ENCODE measurements around the gene PREPL.

Gene PREPL

GRCh38 chr2:44295633-44296359 is 65.5 kb downstream of the PREPL start:
- H3K36me3 ChIP-seq (ENCODE audit: control insufficient read depth, insufficient read depth, low read length), result no peaks in the 10 kb centered on the region
- H3K27ac ChIP-seq (ENCODE audit: low read depth, low read length), result no peak overlapping the region
- no peak overlapping the region for H3K4me3 ChIP-seq (ENCODE audit: low read depth, low read length)
- H3K27me3 ChIP-seq (ENCODE audit: control insufficient read depth, insufficient read depth, low read length), result no peaks in the 10 kb centered on the region
- H3K4me1 ChIP-seq (ENCODE audit: control insufficient read depth, insufficient read depth, low read length), result peaks cover 19% of the 10 kb centered on the region
- no peak overlapping the region for H3K9ac ChIP-seq (ENCODE audit: low read depth, low read length)
- H3K9me3 ChIP-seq (ENCODE audit: control insufficient read depth, insufficient read depth, low read length), result no peaks in the 10 kb centered on the region

- Histone ChIP-seq H3K36me3 (ENCODE audit: control insufficient read depth, insufficient read depth, low read length) (no peaks in the 10 kb centered on the region), H3K4me3 (ENCODE audit: low read depth, low read length) (no peak overlapping the region), H3K9me3 (ENCODE audit: control insufficient read depth, insufficient read depth, low read length) (no peaks in the 10 kb centered on the region), H3K4me1 (ENCODE audit: control insufficient read depth, insufficient read depth, low read length) (peaks cover 23% of the 10 kb centered on the region), H3K27me3 (ENCODE audit: control insufficient read depth, insufficient read depth, low read length) (no peaks in the 10 kb centered on the region), H3K9ac (ENCODE audit: low read depth, low read length) (no peak overlapping the region), H3K27ac (ENCODE audit: low read depth, low read length) (no peak overlapping the region)
Measured at GRCh38 chr2:44295113-44295512, 66.2 kb downstream of the PREPL start.

GRCh38 chr2:44291281-44292248 is 69.7 kb downstream of the PREPL start:
- Histone ChIP-seq H3K27me3 (ENCODE audit: control insufficient read depth, insufficient read depth, low read length) (no peaks in the 10 kb centered on the region), H3K36me3 (ENCODE audit: control insufficient read depth, insufficient read depth, low read length) (no peaks in the 10 kb centered on the region), H3K4me3 (ENCODE audit: low read depth, low read length) (no peak overlapping the region), H3K4me1 (ENCODE audit: control insufficient read depth, insufficient read depth, low read length) (peaks cover 21% of the 10 kb centered on the region), H3K9me3 (ENCODE audit: control insufficient read depth, insufficient read depth, low read length) (no peaks in the 10 kb centered on the region), H3K27ac (ENCODE audit: low read depth, low read length) (peak overlapping the region; percentile 16), H3K9ac (ENCODE audit: low read depth, low read length) (no peak overlapping the region)

GRCh38 chr2:44290261-44290660 is 71.0 kb downstream of the PREPL start:
- Histone ChIP-seq H3K9ac (ENCODE audit: low read depth, low read length) (no peak overlapping the region), H3K36me3 (ENCODE audit: control insufficient read depth, insufficient read depth, low read length) (no peaks in the 10 kb centered on the region), H3K4me3 (ENCODE audit: low read depth, low read length) (no peak overlapping the region), H3K9me3 (ENCODE audit: control insufficient read depth, insufficient read depth, low read length) (no peaks in the 10 kb centered on the region), H3K4me1 (ENCODE audit: control insufficient read depth, insufficient read depth, low read length) (peaks cover 18% of the 10 kb centered on the region), H3K27ac (ENCODE audit: low read depth, low read length) (peak overlapping the region; percentile 46), H3K27me3 (ENCODE audit: control insufficient read depth, insufficient read depth, low read length) (no peaks in the 10 kb centered on the region)

GRCh38 chr2:44286884-44287638 is 74.2 kb downstream of the PREPL start:
- H3K27me3 ChIP-seq (ENCODE audit: control insufficient read depth, insufficient read depth, low read length), result no peaks in the 10 kb centered on the region
- H3K9me3 ChIP-seq (ENCODE audit: control insufficient read depth, insufficient read depth, low read length), result no peaks in the 10 kb centered on the region
- H3K4me3 ChIP-seq (ENCODE audit: low read depth, low read length), result no peak overlapping the region
- no peak overlapping the region for H3K27ac ChIP-seq (ENCODE audit: low read depth, low read length)
- H3K9ac ChIP-seq (ENCODE audit: low read depth, low read length), result no peak overlapping the region
- no peaks in the 10 kb centered on the region for H3K36me3 ChIP-seq (ENCODE audit: control insufficient read depth, insufficient read depth, low read length)
- peaks cover 18% of the 10 kb centered on the region for H3K4me1 ChIP-seq (ENCODE audit: control insufficient read depth, insufficient read depth, low read length)

- H3K9me3 ChIP-seq (ENCODE audit: control insufficient read depth, insufficient read depth, low read length), result no peaks in the 10 kb centered on the region
- peaks cover 10% of the 10 kb centered on the region; the same call in 1 of the 2 replicates for H3K4me1 ChIP-seq (ENCODE audit: control insufficient read depth, insufficient read depth, low read length)
- H3K27me3 ChIP-seq (ENCODE audit: control insufficient read depth, insufficient read depth, low read length), result no peaks in the 10 kb centered on the region
- H3K36me3 ChIP-seq (ENCODE audit: control insufficient read depth, insufficient read depth, low read length), result no peaks in the 10 kb centered on the region
- no peak overlapping the region for H3K4me3 ChIP-seq (ENCODE audit: low read depth, low read length)
- no peak overlapping the region for H3K27ac ChIP-seq (ENCODE audit: low read depth, low read length)
- no peak overlapping the region for H3K9ac ChIP-seq (ENCODE audit: low read depth, low read length)
Measured at GRCh38 chr2:44286119-44286883, 75.0 kb downstream of the PREPL start.

GRCh38 chr2:44285174-44285573 is 76.1 kb downstream of the PREPL start:
- Histone ChIP-seq H3K9ac (ENCODE audit: low read depth, low read length) (no peak overlapping the region), H3K4me1 (ENCODE audit: control insufficient read depth, insufficient read depth, low read length) (0 out of 2 replicates have a peak, but pooled peaks cover 1% of the 10 kb centered on the region), H3K36me3 (ENCODE audit: control insufficient read depth, insufficient read depth, low read length) (no peaks in the 10 kb centered on the region), H3K4me3 (ENCODE audit: low read depth, low read length) (no peak overlapping the region), H3K27ac (ENCODE audit: low read depth, low read length) (no peak overlapping the region), H3K9me3 (ENCODE audit: control insufficient read depth, insufficient read depth, low read length) (no peaks in the 10 kb centered on the region), H3K27me3 (ENCODE audit: control insufficient read depth, insufficient read depth, low read length) (no peaks in the 10 kb centered on the region)

GRCh38 chr2:44283116-44283666 is 78.1 kb downstream of the PREPL start:
- H3K36me3 ChIP-seq (ENCODE audit: control insufficient read depth, insufficient read depth, low read length), result no peaks in the 10 kb centered on the region
- no peak overlapping the region for H3K9ac ChIP-seq (ENCODE audit: low read depth, low read length)
- H3K4me3 ChIP-seq (ENCODE audit: low read depth, low read length), result no peak overlapping the region
- no peaks in the 10 kb centered on the region for H3K27me3 ChIP-seq (ENCODE audit: control insufficient read depth, insufficient read depth, low read length)
- H3K27ac ChIP-seq (ENCODE audit: low read depth, low read length), result no peak overlapping the region
- H3K4me1 ChIP-seq (ENCODE audit: control insufficient read depth, insufficient read depth, low read length), result no peaks in the 10 kb centered on the region
- no peaks in the 10 kb centered on the region for H3K9me3 ChIP-seq (ENCODE audit: control insufficient read depth, insufficient read depth, low read length)

GRCh38 chr2:44280869-44281268 is 80.4 kb downstream of the PREPL start:
- Histone ChIP-seq H3K9ac (ENCODE audit: low read depth, low read length) (no peak overlapping the region), H3K4me1 (ENCODE audit: control insufficient read depth, insufficient read depth, low read length) (no peaks in the 10 kb centered on the region), H3K27ac (ENCODE audit: low read depth, low read length) (no peak overlapping the region), H3K27me3 (ENCODE audit: control insufficient read depth, insufficient read depth, low read length) (no peaks in the 10 kb centered on the region), H3K36me3 (ENCODE audit: control insufficient read depth, insufficient read depth, low read length) (no peaks in the 10 kb centered on the region), H3K4me3 (ENCODE audit: low read depth, low read length) (no peak overlapping the region), H3K9me3 (ENCODE audit: control insufficient read depth, insufficient read depth, low read length) (no peaks in the 10 kb centered on the region)

- Histone ChIP-seq H3K4me3 (ENCODE audit: low read depth, low read length) (no peak overlapping the region), H3K9me3 (ENCODE audit: control insufficient read depth, insufficient read depth, low read length) (no peaks in the 10 kb centered on the region), H3K27me3 (ENCODE audit: control insufficient read depth, insufficient read depth, low read length) (no peaks in the 10 kb centered on the region), H3K36me3 (ENCODE audit: control insufficient read depth, insufficient read depth, low read length) (no peaks in the 10 kb centered on the region), H3K27ac (ENCODE audit: low read depth, low read length) (no peak overlapping the region), H3K9ac (ENCODE audit: low read depth, low read length) (no peak overlapping the region), H3K4me1 (ENCODE audit: control insufficient read depth, insufficient read depth, low read length) (no peaks in the 10 kb centered on the region)
Measured at GRCh38 chr2:44277541-44277940, 83.8 kb downstream of the PREPL start.
